Thymus (tissue), 11 donors: Measurements from ENCODE around the gene RALGPS1. TPM values are rescaled to one million over a fixed set of nuclear protein-coding genes. Genes with fewer than 3 reads are reported as not detected.

ENCODE experiments used
- DNase-seq, 9 donors: peaks; one replicate each; pipeline ENCODE4 v3.0.0-alpha.2; 2013; ENCODE audit warnings: low spot score in 9 of 9, low read depth in 6 of 9, missing footprints in 1 of 9
- H3K27ac ChIP-seq, 2 donors: one replicate each; pipeline ENCODE4 v1.5.1; 2013; ENCODE audit warnings: control low read depth in 1 of 2, low read depth in 1 of 2, low read length in 1 of 2, mild to moderate bottlenecking in 1 of 2, moderate library complexity in 1 of 2
- H3K27me3 ChIP-seq, 2 donors: one replicate each; pipeline ENCODE4 v1.5.1; 2013; ENCODE audit warnings: low read length in 1 of 2; ENCODE audit not compliant: control insufficient read depth in 2 of 2, insufficient read depth in 1 of 2
- H3K36me3 ChIP-seq, 2 donors: one replicate each; pipeline ENCODE4 v1.5.1; 2013; ENCODE audit warnings: low read length in 1 of 2, mild to moderate bottlenecking in 1 of 2, moderate library complexity in 1 of 2; ENCODE audit not compliant: control insufficient read depth in 2 of 2, insufficient read depth in 2 of 2
- H3K4me1 ChIP-seq, 2 donors: one replicate each; pipeline ENCODE4 v1.5.1; 2013; ENCODE audit warnings: low read length in 2 of 2; ENCODE audit not compliant: control insufficient read depth in 2 of 2, insufficient read depth in 2 of 2
- H3K4me3 ChIP-seq, 2 donors: one replicate each; pipeline ENCODE4 v1.5.1; 2013; ENCODE audit warnings: low read length in 2 of 2, control low read depth in 1 of 2, mild to moderate bottlenecking in 1 of 2
- H3K9me3 ChIP-seq, 2 donors: one replicate each; pipeline ENCODE4 v1.5.1; 2013; ENCODE audit warnings: low read length in 1 of 2, mild to moderate bottlenecking in 1 of 2; ENCODE audit not compliant: control insufficient read depth in 2 of 2, insufficient read depth in 1 of 2
- WGBS: extraction: QIAGEN DNeasy Blood & Tissue Kit; methylation state at CpG from one replicate; pipeline ENCODE4 v1.1.7; 2013; 5-methylcytosine and 5-hydroxymethylcytosine counted together
- polyA plus RNA-seq: library from polyadenylated mRNA; stranded (reverse); fragments of 200-250 nt; gene quantifications from one replicate; pipeline ENCODE4 v1.2.3, GENCODE V29; 2013
- total RNA-seq: library from RNA; stranded (reverse); fragments of 120-200 nt; gene quantifications from one replicate; pipeline ENCODE4 v1.2.4, GENCODE V29; 2013
- donor health status: healthy.

The RALGPS1 gene
- total and polyA plus RNA-seq, 2 donors = 3.6 to 8.5 TPM

DNA sequence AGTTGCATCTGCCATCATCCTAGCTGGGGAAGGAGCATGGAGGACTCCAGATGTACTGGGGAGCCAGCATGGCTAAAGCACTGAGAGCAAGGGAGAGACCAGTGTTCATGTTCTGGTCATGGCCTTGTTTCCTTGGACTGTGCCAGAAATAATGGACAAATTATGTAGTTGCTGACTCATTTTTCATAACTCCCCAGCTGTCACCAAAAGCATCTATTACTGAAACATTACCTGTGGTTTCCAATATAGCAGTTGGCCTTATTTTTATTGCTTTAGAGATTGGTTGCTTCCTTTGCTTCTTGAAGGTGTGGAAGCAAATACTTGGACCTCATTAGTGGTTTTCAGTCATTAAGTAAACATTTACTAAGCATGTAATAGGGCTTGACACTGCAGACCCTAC lies 11.3 kb downstream of the RALGPS1 start:
- Histone ChIP-seq H3K27ac (peak overlapping the region in 1 of 2 donors; percentile 38), H3K4me3 (no peak overlapping the region), H3K27me3 (no peaks in the 10 kb centered on the region), H3K36me3 (no peaks in the 10 kb centered on the region), H3K9me3 (no peaks in the 10 kb centered on the region), H3K4me1 (peaks cover 0 to 33% of the 10 kb centered on the region in 2 donors)
- no peak for DNase-seq

DNA sequence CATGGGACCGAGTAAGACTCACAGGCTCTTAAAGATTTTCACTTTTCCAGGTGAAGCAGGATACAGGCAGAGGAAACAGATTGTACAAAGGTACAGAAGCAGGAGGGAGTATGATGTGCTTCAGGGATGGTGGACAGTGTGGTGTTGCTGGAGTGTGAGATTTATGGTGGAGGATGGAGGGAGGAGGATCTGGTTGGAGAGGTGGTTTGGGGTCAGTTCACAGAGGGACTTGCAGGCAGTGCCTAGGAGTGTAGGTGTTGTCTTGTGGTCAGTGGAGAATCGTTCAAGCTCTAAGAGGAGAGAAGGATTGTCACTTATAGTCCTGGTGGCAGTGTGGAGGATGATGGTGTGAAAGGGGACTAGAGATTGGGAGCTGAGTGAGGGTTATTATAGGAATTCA lies 11.8 kb downstream of the RALGPS1 start:
- peaks cover 0 to 33% of the 10 kb centered on the region in 2 donors for H3K4me1 ChIP-seq
- H3K27me3 ChIP-seq = no peaks in the 10 kb centered on the region
- WGBS = 89% methylated on average over 2 of the region's 2 CpGs
- no peak overlapping the region for H3K27ac ChIP-seq
- no peak overlapping the region for H3K4me3 ChIP-seq
- no peak for DNase-seq
- H3K9me3 ChIP-seq = no peaks in the 10 kb centered on the region
- no peaks in the 10 kb centered on the region for H3K36me3 ChIP-seq

DNA sequence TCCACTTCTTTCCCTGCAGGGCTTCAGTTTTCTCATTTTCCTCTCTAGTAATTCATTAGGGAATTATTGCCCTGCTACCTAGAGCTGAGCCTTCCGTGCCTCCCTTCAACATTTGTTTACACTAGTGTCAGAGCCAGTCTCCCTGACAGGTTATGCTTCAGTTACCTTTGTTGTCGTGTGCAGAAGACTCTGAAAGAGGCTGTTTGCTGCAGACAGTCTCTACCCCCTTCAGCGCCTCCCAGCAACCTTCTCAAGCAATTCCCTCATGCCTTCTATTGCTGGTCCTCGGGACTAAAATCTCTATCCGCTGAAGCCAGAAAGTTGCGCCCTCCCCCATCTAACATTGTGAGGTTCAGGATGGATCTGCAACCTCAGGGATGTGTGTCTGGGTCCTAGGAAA lies 12.8 kb downstream of the RALGPS1 start:
- H3K36me3 ChIP-seq = no peaks in the 10 kb centered on the region
- H3K9me3 ChIP-seq = no peaks in the 10 kb centered on the region
- H3K4me1 ChIP-seq = peaks cover 0 to 30% of the 10 kb centered on the region in 2 donors
- no peak overlapping the region for H3K4me3 ChIP-seq
- peak overlapping the region in 1 of 2 donors; percentile 46 for H3K27ac ChIP-seq
- DNase-seq = peak in 3 of 9 donors; percentile 42 to 81 (median 69)
- H3K27me3 ChIP-seq = no peaks in the 10 kb centered on the region
- WGBS = 90% methylated on average over 6 of the region's 6 CpGs

DNA sequence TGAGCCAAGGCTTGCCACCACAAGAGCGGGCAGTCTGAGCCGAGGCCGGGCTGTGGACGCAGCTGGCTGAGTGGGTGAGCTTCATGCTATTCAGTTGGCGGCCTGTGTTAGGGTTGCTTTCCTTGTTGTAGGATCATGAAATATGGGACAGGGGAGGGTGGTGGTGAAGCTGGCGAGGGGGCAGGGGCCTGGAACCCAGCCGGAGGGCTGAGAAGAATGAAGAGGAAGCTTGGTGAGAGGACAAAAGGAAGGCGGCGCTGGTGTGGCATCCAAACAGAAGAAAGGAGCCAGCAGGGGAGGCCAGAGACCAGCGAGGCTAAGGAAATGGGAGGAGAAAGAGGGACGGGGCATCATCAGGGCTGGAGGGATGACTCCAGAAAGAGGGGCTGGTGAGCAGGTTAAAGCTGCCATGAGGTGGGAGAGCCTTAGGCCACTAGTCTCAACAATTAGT lies 18.3 kb downstream of the RALGPS1 start:
- WGBS = 93% methylated on average over 11 of the region's 11 CpGs
- Histone ChIP-seq H3K36me3 (no peaks in the 10 kb centered on the region), H3K9me3 (peaks cover 0 to 3% of the 10 kb centered on the region in 2 donors), H3K27me3 (peaks cover 0 to 2% of the 10 kb centered on the region in 2 donors), H3K4me3 (no peak overlapping the region), H3K4me1 (peaks cover 17 to 47% of the 10 kb centered on the region in 2 donors), H3K27ac (peak overlapping the region in 1 of 2 donors; percentile 98)
- no peak for DNase-seq

DNA sequence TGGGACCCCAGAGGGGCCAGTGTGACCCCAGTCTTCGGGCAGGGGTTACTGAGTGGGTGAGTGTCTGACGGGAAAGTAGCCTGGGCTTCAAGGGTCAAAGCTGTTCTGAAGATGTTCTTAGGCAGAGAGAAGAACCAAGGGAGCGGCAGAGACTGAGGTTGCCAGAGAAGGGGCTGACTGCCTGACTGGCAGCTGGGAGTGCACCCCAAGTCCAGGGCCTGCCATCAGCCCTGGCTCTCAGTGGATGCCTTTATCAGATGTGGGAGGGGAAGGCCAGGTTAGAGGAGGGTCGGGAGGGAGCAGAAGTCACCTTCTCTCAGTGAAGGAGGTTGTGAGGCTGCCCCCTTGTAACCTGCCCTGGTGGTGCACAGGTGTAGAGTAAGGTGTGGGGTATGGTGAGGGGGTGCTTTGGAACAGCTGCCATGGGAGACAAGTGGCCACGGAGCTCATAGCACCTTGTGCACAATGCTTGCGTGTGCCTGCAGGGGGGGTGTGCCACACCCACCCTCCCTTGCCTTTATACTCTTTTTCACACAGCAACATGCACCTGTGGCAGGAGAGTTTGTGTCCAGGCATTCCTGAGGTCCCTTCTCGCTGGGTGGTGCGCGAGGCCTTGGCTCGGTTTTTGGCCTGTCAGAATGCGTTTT lies 18.9 kb downstream of the RALGPS1 start:
- WGBS = 87% methylated on average over 11 of the region's 11 CpGs
- peaks cover 17 to 48% of the 10 kb centered on the region in 2 donors for H3K4me1 ChIP-seq
- peak overlapping the region in 1 of 2 donors; percentile 98 for H3K27ac ChIP-seq
- H3K4me3 ChIP-seq = peak overlapping the region in 1 of 2 donors; percentile 6
- peaks cover 0 to 3% of the 10 kb centered on the region in 2 donors for H3K9me3 ChIP-seq
- H3K27me3 ChIP-seq = peaks cover 0 to 2% of the 10 kb centered on the region in 2 donors
- no peaks in the 10 kb centered on the region for H3K36me3 ChIP-seq
- DNase-seq = peak in 4 of 9 donors; percentile 24 to 70 (median 54)

DNA sequence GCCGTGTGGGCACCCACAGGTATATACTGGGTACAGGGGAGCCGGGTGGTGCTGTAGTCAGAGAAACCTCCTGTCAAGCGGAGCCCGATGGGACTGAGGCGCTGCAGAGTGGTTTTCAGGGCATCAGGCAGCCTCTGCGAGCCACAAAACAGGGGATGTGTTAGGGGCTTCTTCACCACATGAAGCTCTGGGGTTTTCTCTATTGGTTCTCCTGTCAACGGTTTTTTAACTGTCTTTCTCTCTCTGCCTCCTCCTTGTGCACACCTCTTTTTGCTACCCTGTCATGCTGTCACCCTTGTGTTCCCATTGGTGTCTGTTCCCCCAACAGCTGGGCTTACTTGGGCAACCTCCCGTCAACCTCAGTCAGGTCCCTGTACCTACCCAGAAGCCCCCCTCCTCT lies 19.9 kb downstream of the RALGPS1 start:
- Histone ChIP-seq H3K36me3 (no peaks in the 10 kb centered on the region), H3K27me3 (peaks cover 0 to 2% of the 10 kb centered on the region in 2 donors), H3K9me3 (peaks cover 0 to 3% of the 10 kb centered on the region in 2 donors), H3K4me3 (no peak overlapping the region), H3K27ac (peak overlapping the region; percentile 0 to 98), H3K4me1 (peaks cover 17 to 58% of the 10 kb centered on the region in 2 donors)
- peak in 6 of 9 donors; percentile 48 to 92 (median 77) for DNase-seq
- 46% methylated on average over 8 of the region's 8 CpGs for WGBS

DNA sequence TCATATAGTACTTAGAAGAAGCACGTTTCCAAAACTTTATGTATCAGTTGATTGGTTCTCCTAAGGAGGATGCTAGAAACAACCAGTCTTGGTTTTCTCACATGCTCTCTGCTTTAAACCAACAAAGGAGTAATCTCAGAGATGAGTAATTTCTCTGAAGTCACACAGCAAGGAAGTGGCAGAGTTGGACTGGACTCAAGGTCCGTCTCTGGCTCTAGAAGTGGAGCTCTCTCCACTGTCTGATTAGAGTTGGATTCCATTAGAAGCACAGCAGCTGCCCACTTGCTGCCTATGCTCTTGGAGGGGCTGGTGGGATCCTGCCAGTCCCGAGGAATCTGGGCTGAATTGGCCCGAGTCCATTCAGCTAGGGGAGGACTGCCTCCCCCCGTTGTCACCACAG lies 21.0 kb downstream of the RALGPS1 start:
- Histone ChIP-seq H3K27ac (peak overlapping the region in 1 of 2 donors; percentile 98), H3K4me3 (no peak overlapping the region), H3K27me3 (peaks cover 0 to 2% of the 10 kb centered on the region in 2 donors), H3K36me3 (no peaks in the 10 kb centered on the region), H3K4me1 (peaks cover 17 to 64% of the 10 kb centered on the region in 2 donors), H3K9me3 (peaks cover 0 to 3% of the 10 kb centered on the region in 2 donors)
- 92% methylated on average over 5 of the region's 5 CpGs for WGBS
- DNase-seq = peak in 1 of 9 donors; percentile 28

DNA sequence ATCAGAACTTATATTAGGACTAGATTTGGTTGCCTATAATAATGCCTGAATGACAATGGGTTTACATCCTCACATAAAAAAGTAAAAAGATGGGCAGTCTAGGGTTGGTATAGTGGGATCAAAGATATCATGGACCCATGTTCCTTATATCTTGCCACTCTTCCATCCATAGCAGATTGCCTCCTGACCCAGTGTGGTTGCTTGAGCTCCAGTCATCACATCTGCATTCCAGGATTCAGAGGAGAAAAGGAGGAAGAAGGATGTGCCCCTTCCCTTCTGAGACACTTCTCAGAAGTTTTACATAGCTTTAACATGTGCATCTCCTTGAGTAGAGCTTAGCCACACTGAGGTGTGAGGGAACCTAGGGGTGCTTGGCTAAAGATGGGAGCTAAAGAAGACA lies 22.9 kb downstream of the RALGPS1 start:
- Histone ChIP-seq H3K9me3 (peaks cover 0 to 3% of the 10 kb centered on the region in 2 donors), H3K4me3 (no peak overlapping the region), H3K4me1 (peaks cover 17 to 64% of the 10 kb centered on the region in 2 donors), H3K36me3 (no peaks in the 10 kb centered on the region), H3K27me3 (peaks cover 0 to 2% of the 10 kb centered on the region in 2 donors), H3K27ac (no peak overlapping the region)
- DNase-seq = no peak

DNA sequence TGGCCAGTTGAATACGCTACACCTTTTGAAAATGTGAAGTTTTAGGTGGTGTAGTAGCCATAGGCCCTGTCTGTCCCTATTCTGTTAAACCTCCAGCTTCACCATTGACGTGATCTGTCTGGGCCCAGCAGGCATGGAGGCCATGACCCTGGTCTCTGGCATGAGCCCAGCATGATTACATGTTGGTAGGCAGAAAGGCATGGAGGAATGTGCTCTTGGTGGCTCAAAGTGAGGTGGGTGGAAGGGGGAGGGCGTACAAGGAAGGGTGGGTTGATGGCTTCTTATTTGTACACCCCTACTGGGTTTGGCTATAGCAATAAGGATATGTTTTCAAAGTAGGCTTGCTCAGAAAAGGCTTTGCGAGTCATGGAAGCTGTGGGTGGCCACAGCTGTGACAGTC lies 23.7 kb downstream of the RALGPS1 start:
- peaks cover 17 to 57% of the 10 kb centered on the region in 2 donors for H3K4me1 ChIP-seq
- no peak overlapping the region for H3K4me3 ChIP-seq
- H3K27ac ChIP-seq = no peak overlapping the region
- no peak for DNase-seq
- peaks cover 0 to 2% of the 10 kb centered on the region in 2 donors for H3K27me3 ChIP-seq
- peaks cover 0 to 3% of the 10 kb centered on the region in 2 donors for H3K9me3 ChIP-seq
- 94% methylated on average over 4 of the region's 4 CpGs for WGBS
- H3K36me3 ChIP-seq = no peaks in the 10 kb centered on the region
